ENCODE results near the gene ABLIM1.

Gene ABLIM1

GRCh38 chr10:114526126-114526503 is 132.0 kb downstream of the ABLIM1 start:
- peak overlapping the region; percentile 70 for H3K4me3 ChIP-seq (ENCODE audit: low read depth in 1 of 2, low read length in 2 of 2)
- no peaks in the 10 kb centered on the region for H3K36me3 ChIP-seq (ENCODE audit: control insufficient read depth in 1 of 2, insufficient read depth in 2 of 2, low read length in 2 of 2)
- H3K9me3 ChIP-seq (ENCODE audit: control insufficient read depth in 1 of 2, low read length in 2 of 2): no peaks in the 10 kb centered on the region
- H3K9ac ChIP-seq (ENCODE audit: low read depth in 1 of 2, low read length in 2 of 2): peak overlapping the region; percentile 66 to 75
- peaks cover 20 to 31% of the 10 kb centered on the region in 2 donors for H3K4me1 ChIP-seq (ENCODE audit: control insufficient read depth in 1 of 2, insufficient read depth in 2 of 2, low read length in 2 of 2)
- peak overlapping the region; percentile 79 for H3K27ac ChIP-seq (ENCODE audit: low read depth, low read length)
- no peaks in the 10 kb centered on the region for H3K27me3 ChIP-seq (ENCODE audit: control insufficient read depth in 1 of 2, insufficient read depth in 2 of 2, low read length in 2 of 2)

GRCh38 chr10:114525368-114525949 is 132.6 kb downstream of the ABLIM1 start:
- Histone ChIP-seq H3K9ac (ENCODE audit: low read depth in 1 of 2, low read length in 2 of 2) (peak overlapping the region; percentile 66 to 75), H3K27me3 (ENCODE audit: control insufficient read depth in 1 of 2, insufficient read depth in 2 of 2, low read length in 2 of 2) (no peaks in the 10 kb centered on the region), H3K27ac (ENCODE audit: low read depth, low read length) (peak overlapping the region; percentile 79), H3K36me3 (ENCODE audit: control insufficient read depth in 1 of 2, insufficient read depth in 2 of 2, low read length in 2 of 2) (no peaks in the 10 kb centered on the region), H3K9me3 (ENCODE audit: control insufficient read depth in 1 of 2, low read length in 2 of 2) (no peaks in the 10 kb centered on the region), H3K4me1 (ENCODE audit: control insufficient read depth in 1 of 2, insufficient read depth in 2 of 2, low read length in 2 of 2) (peaks cover 20 to 31% of the 10 kb centered on the region in 2 donors), H3K4me3 (ENCODE audit: low read depth in 1 of 2, low read length in 2 of 2) (peak overlapping the region; percentile 70)

DNA sequence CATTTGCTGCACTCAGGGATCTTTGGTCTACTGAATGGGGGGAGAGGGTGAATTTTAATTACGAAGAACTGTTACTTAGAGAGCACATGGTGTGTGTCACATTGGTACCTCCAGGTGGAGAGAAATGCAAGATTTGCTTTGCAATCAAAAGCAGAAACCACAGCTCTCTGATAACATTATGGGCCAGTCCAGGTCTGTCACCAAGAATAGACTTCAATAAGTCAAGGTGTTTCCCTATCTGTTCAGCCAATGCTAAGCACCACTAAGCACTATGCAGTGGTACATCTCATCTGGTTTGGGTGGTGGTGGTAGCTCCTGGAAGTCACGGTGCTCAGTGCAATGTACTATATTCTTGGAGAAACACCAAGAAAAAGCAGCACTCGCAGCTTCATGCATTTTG is 134.2 kb downstream of the ABLIM1 start:
- Histone ChIP-seq H3K9ac (ENCODE audit: low read depth in 1 of 2, low read length in 2 of 2) (no peak overlapping the region), H3K9me3 (ENCODE audit: control insufficient read depth in 1 of 2, low read length in 2 of 2) (no peaks in the 10 kb centered on the region), H3K27me3 (ENCODE audit: control insufficient read depth in 1 of 2, insufficient read depth in 2 of 2, low read length in 2 of 2) (no peaks in the 10 kb centered on the region), H3K36me3 (ENCODE audit: control insufficient read depth in 1 of 2, insufficient read depth in 2 of 2, low read length in 2 of 2) (no peaks in the 10 kb centered on the region), H3K4me1 (ENCODE audit: control insufficient read depth in 1 of 2, insufficient read depth in 2 of 2, low read length in 2 of 2) (peaks cover 28 to 47% of the 10 kb centered on the region in 2 donors), H3K27ac (ENCODE audit: low read depth, low read length) (no peak overlapping the region), H3K4me3 (ENCODE audit: low read depth in 1 of 2, low read length in 2 of 2) (no peak overlapping the region)

- Histone ChIP-seq H3K4me1 (ENCODE audit: control insufficient read depth in 1 of 2, insufficient read depth in 2 of 2, low read length in 2 of 2) (peaks cover 21 to 48% of the 10 kb centered on the region in 2 donors), H3K27ac (ENCODE audit: low read depth, low read length) (no peak overlapping the region), H3K9ac (ENCODE audit: low read depth in 1 of 2, low read length in 2 of 2) (no peak overlapping the region)
Observed at GRCh38 chr10:114521255-114521654, 136.8 kb downstream of the ABLIM1 start.

DNA sequence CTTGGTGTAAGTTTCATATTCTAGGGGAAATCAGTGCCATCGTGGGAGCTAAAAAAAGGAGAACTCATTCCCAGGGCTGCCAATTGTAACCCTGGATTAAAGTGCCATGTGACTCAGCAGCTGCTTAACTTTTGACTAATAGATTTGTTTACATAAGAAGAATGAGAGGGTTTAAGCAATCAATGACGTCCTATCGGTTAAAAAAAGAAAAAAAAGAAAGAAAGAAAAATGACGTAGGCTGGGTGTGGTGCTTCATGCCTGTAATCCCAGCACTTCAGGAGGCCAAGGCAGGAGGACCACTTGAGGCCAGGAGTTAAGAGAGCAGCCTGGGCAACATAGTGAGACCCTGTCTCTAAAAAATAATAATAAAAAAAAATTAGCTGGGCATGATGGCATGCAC is 137.6 kb downstream of the ABLIM1 start:
- Histone ChIP-seq H3K4me3 (ENCODE audit: low read depth in 1 of 2, low read length in 2 of 2) (no peak overlapping the region), H3K4me1 (ENCODE audit: control insufficient read depth in 1 of 2, insufficient read depth in 2 of 2, low read length in 2 of 2) (peaks cover 20 to 41% of the 10 kb centered on the region in 2 donors), H3K9me3 (ENCODE audit: control insufficient read depth in 1 of 2, low read length in 2 of 2) (no peaks in the 10 kb centered on the region), H3K36me3 (ENCODE audit: control insufficient read depth in 1 of 2, insufficient read depth in 2 of 2, low read length in 2 of 2) (no peaks in the 10 kb centered on the region), H3K27me3 (ENCODE audit: control insufficient read depth in 1 of 2, insufficient read depth in 2 of 2, low read length in 2 of 2) (no peaks in the 10 kb centered on the region), H3K9ac (ENCODE audit: low read depth in 1 of 2, low read length in 2 of 2) (no peak overlapping the region), H3K27ac (ENCODE audit: low read depth, low read length) (peak overlapping the region; percentile 76)

More at GRCh38 chr10:114521255-114521654, 136.8 kb downstream of the ABLIM1 start:
- H3K4me3 ChIP-seq (ENCODE audit: low read depth in 1 of 2, low read length in 2 of 2): no peak overlapping the region
- no peaks in the 10 kb centered on the region for H3K27me3 ChIP-seq (ENCODE audit: control insufficient read depth in 1 of 2, insufficient read depth in 2 of 2, low read length in 2 of 2)
- H3K9me3 ChIP-seq (ENCODE audit: control insufficient read depth in 1 of 2, low read length in 2 of 2): no peaks in the 10 kb centered on the region
- H3K36me3 ChIP-seq (ENCODE audit: control insufficient read depth in 1 of 2, insufficient read depth in 2 of 2, low read length in 2 of 2): no peaks in the 10 kb centered on the region

DNA sequence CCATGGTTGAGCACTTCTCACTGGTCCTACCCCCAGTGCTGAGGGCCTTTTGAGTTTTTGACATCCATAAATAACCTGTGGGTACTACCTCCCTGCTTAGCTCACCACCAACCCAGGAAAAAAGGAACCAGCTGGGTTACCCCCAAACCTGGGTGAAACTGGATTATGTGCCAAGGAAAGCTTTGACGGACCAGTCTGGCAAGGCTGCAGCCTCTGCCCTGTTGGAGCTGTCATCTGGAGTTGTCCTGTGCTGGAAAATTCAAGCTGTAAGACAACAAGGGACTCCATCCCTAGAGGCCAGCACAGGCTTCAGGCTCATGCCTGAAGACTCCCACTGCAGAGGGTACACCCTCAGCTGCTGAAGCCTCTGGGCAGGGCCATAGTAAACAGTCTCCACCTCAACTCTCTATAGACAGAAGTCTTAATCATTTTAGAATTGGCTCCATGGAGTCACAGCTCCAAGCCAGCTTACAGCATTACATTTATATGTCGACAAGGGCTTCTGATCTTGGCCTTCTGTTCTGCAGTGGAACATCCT is 138.2 kb downstream of the ABLIM1 start:
- Histone ChIP-seq H3K36me3 (ENCODE audit: control insufficient read depth in 1 of 2, insufficient read depth in 2 of 2, low read length in 2 of 2) (no peaks in the 10 kb centered on the region), H3K4me1 (ENCODE audit: control insufficient read depth in 1 of 2, insufficient read depth in 2 of 2, low read length in 2 of 2) (peaks cover 15 to 35% of the 10 kb centered on the region in 2 donors), H3K27me3 (ENCODE audit: control insufficient read depth in 1 of 2, insufficient read depth in 2 of 2, low read length in 2 of 2) (no peaks in the 10 kb centered on the region), H3K4me3 (ENCODE audit: low read depth in 1 of 2, low read length in 2 of 2) (no peak overlapping the region), H3K27ac (ENCODE audit: low read depth, low read length) (peak overlapping the region; percentile 76), H3K9me3 (ENCODE audit: control insufficient read depth in 1 of 2, low read length in 2 of 2) (no peaks in the 10 kb centered on the region), H3K9ac (ENCODE audit: low read depth in 1 of 2, low read length in 2 of 2) (peak overlapping the region; percentile 21 to 29)

DNA sequence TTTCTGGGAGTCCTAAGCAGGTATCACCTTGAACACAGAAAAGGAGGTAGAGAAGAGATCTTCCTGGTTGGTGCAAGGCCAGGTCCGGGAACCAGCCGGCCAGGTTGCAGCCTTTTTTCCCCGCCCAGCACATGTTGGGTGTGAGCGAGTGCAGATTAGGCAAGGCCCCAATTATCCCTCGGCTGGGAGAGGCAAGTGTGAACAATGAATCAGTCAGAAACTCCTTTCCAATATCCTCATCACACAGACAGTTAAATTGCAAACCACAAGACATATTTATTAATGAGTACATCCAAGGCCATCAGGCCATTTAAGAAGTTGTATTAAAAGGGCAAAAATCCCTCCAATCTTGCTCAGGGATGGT is 138.8 kb downstream of the ABLIM1 start:
- H3K27ac ChIP-seq (ENCODE audit: low read depth, low read length): peak overlapping the region; percentile 76
- no peaks in the 10 kb centered on the region for H3K36me3 ChIP-seq (ENCODE audit: control insufficient read depth in 1 of 2, insufficient read depth in 2 of 2, low read length in 2 of 2)
- H3K9me3 ChIP-seq (ENCODE audit: control insufficient read depth in 1 of 2, low read length in 2 of 2): no peaks in the 10 kb centered on the region
- H3K4me1 ChIP-seq (ENCODE audit: control insufficient read depth in 1 of 2, insufficient read depth in 2 of 2, low read length in 2 of 2): peaks cover 12 to 32% of the 10 kb centered on the region in 2 donors
- peak overlapping the region; percentile 29 to 56 for H3K9ac ChIP-seq (ENCODE audit: low read depth in 1 of 2, low read length in 2 of 2)
- H3K4me3 ChIP-seq (ENCODE audit: low read depth in 1 of 2, low read length in 2 of 2): no peak overlapping the region
- H3K27me3 ChIP-seq (ENCODE audit: control insufficient read depth in 1 of 2, insufficient read depth in 2 of 2, low read length in 2 of 2): no peaks in the 10 kb centered on the region

- Histone ChIP-seq H3K4me1 (ENCODE audit: control insufficient read depth in 1 of 2, insufficient read depth in 2 of 2, low read length in 2 of 2) (peaks cover 9 to 33% of the 10 kb centered on the region in 2 donors), H3K36me3 (ENCODE audit: control insufficient read depth in 1 of 2, insufficient read depth in 2 of 2, low read length in 2 of 2) (no peaks in the 10 kb centered on the region), H3K27me3 (ENCODE audit: control insufficient read depth in 1 of 2, insufficient read depth in 2 of 2, low read length in 2 of 2) (no peaks in the 10 kb centered on the region), H3K9me3 (ENCODE audit: control insufficient read depth in 1 of 2, low read length in 2 of 2) (no peaks in the 10 kb centered on the region), H3K9ac (ENCODE audit: low read depth in 1 of 2, low read length in 2 of 2) (peak overlapping the region in 1 of 2 donors; percentile 56), H3K4me3 (ENCODE audit: low read depth in 1 of 2, low read length in 2 of 2) (no peak overlapping the region), H3K27ac (ENCODE audit: low read depth, low read length) (peak overlapping the region; percentile 76)
Observed at GRCh38 chr10:114518401-114519305, 139.4 kb downstream of the ABLIM1 start.

GRCh38 chr10:114517368-114518250 is 140.5 kb downstream of the ABLIM1 start:
- no peak overlapping the region for H3K27ac ChIP-seq (ENCODE audit: low read depth, low read length)
- peaks cover 14 to 39% of the 10 kb centered on the region in 2 donors for H3K4me1 ChIP-seq (ENCODE audit: control insufficient read depth in 1 of 2, insufficient read depth in 2 of 2, low read length in 2 of 2)
- H3K27me3 ChIP-seq (ENCODE audit: control insufficient read depth in 1 of 2, insufficient read depth in 2 of 2, low read length in 2 of 2): no peaks in the 10 kb centered on the region

More at GRCh38 chr10:114517368-114518250, 140.5 kb downstream of the ABLIM1 start:
- Histone ChIP-seq H3K4me3 (ENCODE audit: low read depth in 1 of 2, low read length in 2 of 2) (no peak overlapping the region), H3K36me3 (ENCODE audit: control insufficient read depth in 1 of 2, insufficient read depth in 2 of 2, low read length in 2 of 2) (no peaks in the 10 kb centered on the region), H3K9ac (ENCODE audit: low read depth in 1 of 2, low read length in 2 of 2) (no peak overlapping the region), H3K9me3 (ENCODE audit: control insufficient read depth in 1 of 2, low read length in 2 of 2) (no peaks in the 10 kb centered on the region)
